Uterus (tissue), 4 donors: Measurements from ENCODE around the gene USP43. TPM values are rescaled to one million over a fixed set of nuclear protein-coding genes. Genes with fewer than 3 reads are reported as not detected.

Source experiments
- DNase-seq, 2 donors: peaks; one replicate each; pipeline ENCODE4 v3.0.0-alpha.2; 2019 to 2020
- H3K27ac ChIP-seq, 2 donors: fragments of 200-600 bp; sonication (generic); 1 replicate in 1 of 2; 2 replicates in 1 of 2; pipeline ENCODE4 v1.5.1; 2016 to 2018
- H3K27me3 ChIP-seq, 2 donors: fragments of 200-600 bp; sonication (generic); one replicate each; pipeline ENCODE4 v1.5.1; 2018 to 2019; ENCODE audit warnings: control low read depth in 1 of 2
- H3K36me3 ChIP-seq, 2 donors: fragments of 200-600 bp; sonication (generic); one replicate each; pipeline ENCODE4 v1.5.1; 2019; ENCODE audit warnings: control low read depth in 1 of 2
- H3K4me1 ChIP-seq, 2 donors: fragments of 200-600 bp; sonication (generic); one replicate each; pipeline ENCODE4 v1.5.1; 2018 to 2019; ENCODE audit warnings: control low read depth in 1 of 2
- H3K4me3 ChIP-seq, 2 donors: fragments of 200-600 bp; sonication (generic); 1 replicate in 1 of 2; 2 replicates in 1 of 2; pipeline ENCODE4 v1.5.1; 2018 to 2019; ENCODE audit warnings: mild to moderate bottlenecking in 1 of 2
- H3K9me3 ChIP-seq, 2 donors: fragments of 200-600 bp; sonication (generic); one replicate each; pipeline ENCODE4 v1.5.1; 2019; ENCODE audit warnings: control low read depth in 1 of 2
- POLR2A ChIP-seq, 2 donors: fragments of 450-650 bp; IDR thresholded peaks; one replicate each; pipeline ENCODE4 v1.6.1; 2016; ENCODE audit warnings: antibody characterized with exemption in 2 of 2, mild to moderate bottlenecking in 1 of 2, moderate library complexity in 1 of 2
- intact Hi-C: fragments of 100-400 bp; cut with DNase I; formaldehyde crosslinking; loops from one replicate; pipeline ENCODE4 v1.15.1; 2023; ENCODE audit warnings: low total_unique reads
- total RNA-seq, 4 donors: library from RNA; depleted of rRNA in 3 of 4; stranded (reverse); fragments of >200 nt in 3 of 4; gene quantifications; one replicate each; pipeline versions ENCODE4 v1.1.0 to v1.2.4, GENCODE V29; 2014 to 2023
- TF ChIP-seq, protein P1 (sequence below), 4 experiments: fragments of 200-600 bp in 2 of 4; fragments of 450-650 bp in 2 of 4; sonication (generic) in 2 of 4; IDR thresholded peaks; one replicate each; pipeline ENCODE4 v1.5.1; 2016 to 2019; ENCODE audit warnings: antibody characterized with exemption in 4 of 4, mild to moderate bottlenecking in 2 of 4, moderate library complexity in 1 of 4
- donor health status: DM: yes; HTN: yes; CAD: no.

The USP43 gene
- total RNA-seq, 4 donors from 2014 or later = 0.40 to 2.1 TPM; not detected in 2

DNA sequence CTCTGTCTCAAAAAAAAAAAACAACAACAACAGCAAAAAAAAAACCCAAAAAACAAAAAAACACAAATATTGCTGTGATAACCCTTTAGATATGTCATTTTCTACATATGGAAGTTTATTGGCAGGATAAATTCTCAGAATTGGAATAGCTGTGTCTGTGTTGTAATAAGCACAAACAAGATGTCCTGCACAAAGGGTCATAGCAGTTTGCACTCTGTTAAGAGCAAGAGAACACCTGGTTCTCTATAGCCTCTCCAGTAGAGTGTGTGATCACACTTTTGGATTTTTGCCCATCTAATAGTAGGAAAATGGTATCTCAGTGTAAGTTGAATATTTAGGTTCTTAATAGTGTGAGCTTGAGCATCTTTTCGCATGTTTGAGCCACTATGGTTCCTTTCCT, 60.4 kb downstream of the USP43 start:
- TF ChIP-seq, protein P1, sequence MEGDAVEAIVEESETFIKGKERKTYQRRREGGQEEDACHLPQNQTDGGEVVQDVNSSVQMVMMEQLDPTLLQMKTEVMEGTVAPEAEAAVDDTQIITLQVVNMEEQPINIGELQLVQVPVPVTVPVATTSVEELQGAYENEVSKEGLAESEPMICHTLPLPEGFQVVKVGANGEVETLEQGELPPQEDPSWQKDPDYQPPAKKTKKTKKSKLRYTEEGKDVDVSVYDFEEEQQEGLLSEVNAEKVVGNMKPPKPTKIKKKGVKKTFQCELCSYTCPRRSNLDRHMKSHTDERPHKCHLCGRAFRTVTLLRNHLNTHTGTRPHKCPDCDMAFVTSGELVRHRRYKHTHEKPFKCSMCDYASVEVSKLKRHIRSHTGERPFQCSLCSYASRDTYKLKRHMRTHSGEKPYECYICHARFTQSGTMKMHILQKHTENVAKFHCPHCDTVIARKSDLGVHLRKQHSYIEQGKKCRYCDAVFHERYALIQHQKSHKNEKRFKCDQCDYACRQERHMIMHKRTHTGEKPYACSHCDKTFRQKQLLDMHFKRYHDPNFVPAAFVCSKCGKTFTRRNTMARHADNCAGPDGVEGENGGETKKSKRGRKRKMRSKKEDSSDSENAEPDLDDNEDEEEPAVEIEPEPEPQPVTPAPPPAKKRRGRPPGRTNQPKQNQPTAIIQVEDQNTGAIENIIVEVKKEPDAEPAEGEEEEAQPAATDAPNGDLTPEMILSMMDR (IDR thresholded peaks at IDR 0.05) = no peak
- no peak for TF ChIP-seq POLR2A (IDR thresholded peaks at IDR 0.05)
- Histone ChIP-seq H3K36me3 (no peaks in the 10 kb centered on the region), H3K4me1 (no peaks in the 10 kb centered on the region), H3K9me3 (no peaks in the 10 kb centered on the region), H3K27me3 (no peaks in the 10 kb centered on the region), H3K27ac (no peak overlapping the region), H3K4me3 (no peak overlapping the region)
- intact Hi-C loops = no loop called here
- no peak for DNase-seq

DNA sequence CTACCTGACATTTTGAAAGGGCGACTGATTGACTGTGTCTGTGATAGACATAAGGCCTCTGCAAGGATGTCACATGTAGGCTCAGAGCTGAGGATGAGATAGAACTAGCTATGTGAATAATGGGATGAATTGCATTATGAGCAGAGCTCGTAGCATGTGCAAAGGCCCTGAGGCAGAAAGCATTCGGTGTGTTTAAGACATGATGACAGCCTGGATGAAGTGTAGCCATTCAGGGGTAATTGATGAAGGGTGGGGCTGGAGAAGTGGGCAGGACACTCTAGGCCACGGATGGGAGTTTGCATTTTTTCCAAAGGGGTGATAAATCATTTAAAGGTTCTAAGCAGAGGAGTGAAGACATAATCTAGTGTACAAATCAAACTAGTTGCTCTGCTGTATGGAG, 62.6 kb downstream of the USP43 start:
- no peaks in the 10 kb centered on the region for H3K27me3 ChIP-seq
- DNase-seq = no peak
- H3K4me1 ChIP-seq = no peaks in the 10 kb centered on the region
- H3K36me3 ChIP-seq = no peaks in the 10 kb centered on the region
- intact Hi-C loops = no loop called here
- no peaks in the 10 kb centered on the region for H3K9me3 ChIP-seq
- no peak overlapping the region for H3K4me3 ChIP-seq
- TF ChIP-seq POLR2A (IDR thresholded peaks at IDR 0.05) = no peak
- TF ChIP-seq, protein P1 (IDR thresholded peaks at IDR 0.05) = no peak
- no peak overlapping the region for H3K27ac ChIP-seq

DNA sequence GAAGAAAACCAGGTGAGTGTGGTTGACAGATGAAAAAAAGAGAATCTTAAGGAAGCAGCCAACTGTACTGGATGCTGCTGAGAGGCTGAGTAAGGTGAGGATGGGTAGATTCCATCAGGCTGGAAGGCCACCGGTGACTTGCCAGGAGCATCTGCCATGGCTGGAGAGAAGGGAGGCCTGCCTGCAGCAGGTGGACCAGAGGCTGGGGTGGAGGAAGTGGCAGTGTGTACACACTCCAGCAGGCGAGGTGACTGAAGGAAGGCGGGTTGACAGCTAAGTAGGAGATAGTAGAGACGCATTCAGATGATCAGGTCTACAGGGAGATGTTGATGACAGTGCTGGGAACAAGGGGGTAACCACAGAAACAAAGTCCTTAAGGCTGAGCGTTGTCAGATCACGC, 69.5 kb downstream of the USP43 start:
- no peaks in the 10 kb centered on the region for H3K9me3 ChIP-seq
- intact Hi-C loops = no loop called here
- no peaks in the 10 kb centered on the region for H3K27me3 ChIP-seq
- H3K4me3 ChIP-seq = no peak overlapping the region
- no peaks in the 10 kb centered on the region for H3K4me1 ChIP-seq
- H3K36me3 ChIP-seq = no peaks in the 10 kb centered on the region
- TF ChIP-seq, protein P1 (IDR thresholded peaks at IDR 0.05) = no peak
- no peak for TF ChIP-seq POLR2A (IDR thresholded peaks at IDR 0.05)
- H3K27ac ChIP-seq = no peak overlapping the region
- DNase-seq = no peak

DNA sequence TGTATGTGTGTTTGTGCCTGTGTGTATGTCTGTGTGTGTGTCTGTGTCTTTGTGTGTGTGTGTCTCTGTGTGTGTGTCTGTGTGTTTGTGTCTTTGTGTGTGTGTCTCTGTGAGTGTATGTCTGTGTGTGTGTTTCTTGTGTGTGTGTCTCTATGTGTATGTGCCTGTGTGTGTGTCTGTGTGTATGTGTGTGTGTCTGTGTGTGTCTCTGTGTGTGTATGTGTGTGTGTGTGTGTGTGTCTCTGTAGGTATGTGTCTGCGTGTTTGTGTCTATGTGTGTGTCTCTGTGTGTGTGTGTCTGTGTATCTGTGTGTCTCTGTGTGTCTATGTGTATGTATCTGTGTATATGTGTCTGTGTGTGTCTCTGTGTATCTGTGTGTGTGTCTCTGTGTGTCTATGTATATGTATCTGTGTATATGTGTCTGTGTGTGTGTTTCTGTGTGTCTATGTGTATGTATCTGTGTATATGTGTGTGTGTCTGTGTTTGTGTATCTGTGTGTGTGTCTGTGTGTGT, 70.2 kb downstream of the USP43 start:
- Histone ChIP-seq H3K4me3 (no peak overlapping the region), H3K9me3 (no peaks in the 10 kb centered on the region), H3K4me1 (no peaks in the 10 kb centered on the region), H3K27me3 (no peaks in the 10 kb centered on the region), H3K36me3 (no peaks in the 10 kb centered on the region), H3K27ac (no peak overlapping the region)
- no peak for TF ChIP-seq POLR2A (IDR thresholded peaks at IDR 0.05)
- TF ChIP-seq, protein P1 (IDR thresholded peaks at IDR 0.05) = no peak
- DNase-seq = no peak
- intact Hi-C loops = no loop called here

DNA sequence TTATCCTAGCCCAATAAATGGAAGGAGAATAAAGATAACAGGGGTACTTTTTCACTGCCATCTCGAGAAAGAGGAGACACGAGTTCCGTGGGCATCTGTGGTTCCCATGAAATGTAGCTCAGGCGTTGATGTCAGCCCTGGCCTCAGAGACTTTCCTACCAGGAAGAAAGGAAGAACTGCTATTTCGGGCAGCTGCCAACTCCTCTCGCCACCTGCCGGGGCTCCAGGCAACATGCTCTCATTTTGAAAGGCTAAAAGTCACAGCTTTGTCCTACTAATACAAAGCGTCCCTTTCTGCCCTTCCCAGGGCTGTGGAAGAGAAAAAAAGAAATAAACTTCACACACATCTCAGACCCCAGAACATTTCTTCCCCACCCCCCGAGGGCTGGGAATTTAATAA, 80.3 kb downstream of the USP43 start:
- no peak for DNase-seq
- Histone ChIP-seq H3K27me3 (no peaks in the 10 kb centered on the region), H3K36me3 (no peaks in the 10 kb centered on the region), H3K9me3 (no peaks in the 10 kb centered on the region), H3K27ac (no peak overlapping the region), H3K4me1 (no peaks in the 10 kb centered on the region), H3K4me3 (no peak overlapping the region)
- intact Hi-C loops = no loop called here
- TF ChIP-seq POLR2A (IDR thresholded peaks at IDR 0.05) = no peak
- TF ChIP-seq, protein P1 (IDR thresholded peaks at IDR 0.05) = no peak
